K562 (cell line): ENCODE measurements around the gene ECSIT. TPM values are rescaled to one million over a fixed set of nuclear protein-coding genes. Genes with fewer than 3 reads are reported as not detected.

ENCODE experiments used
- CHCHD3 ChIP-seq: fragments of 250-450 bp; sonication (Bioruptor Pico); IDR thresholded peaks from 2 replicates; pipeline ENCODE4 v2.1.2; 2022; ENCODE audit warnings: mild to moderate bottlenecking
- EHMT2 ChIP-seq: fragments of 450-650 bp; IDR thresholded peaks from 2 replicates; pipeline ENCODE4 v1.6.1; 2018; ENCODE audit warnings: antibody characterized with exemption
- GATAD2A ChIP-seq: fragments of 450-650 bp; IDR thresholded peaks from 2 replicates; pipeline ENCODE4 v1.6.1; 2017
- GTF2F1 ChIP-seq: IDR thresholded peaks from 2 replicates; pipeline ENCODE4 v1.6.1; 2011; ENCODE audit warnings: low read depth, low read length, improper control_type of control experiment
- HDAC1 ChIP-seq, 2 experiments: fragments of 450-650 bp; IDR thresholded peaks; 2 replicates each; pipeline ENCODE4 v1.6.1; 2016 to 2017; ENCODE audit warnings: inconsistent platforms in 1 of 2, mild to moderate bottlenecking in 1 of 2, moderate library complexity in 1 of 2
- HMGN3 ChIP-seq: IDR thresholded peaks from 2 replicates; pipeline ENCODE4 v1.6.1; 2011; ENCODE audit warnings: borderline replicate concordance, low read depth, mild to moderate bottlenecking, mixed read lengths, low read length; ENCODE audit not compliant: insufficient read length; ENCODE audit errors: extremely low read depth
- KDM1A ChIP-seq, 2 experiments: fragments of 450-650 bp; IDR thresholded peaks; 2 replicates each; pipeline ENCODE4 v1.6.1; 2016; ENCODE audit warnings: mild to moderate bottlenecking in 2 of 2
- MCM2 ChIP-seq: fragments of 450-650 bp; IDR thresholded peaks from 2 replicates; pipeline ENCODE4 v1.6.1; 2017; ENCODE audit warnings: low read depth, mild to moderate bottlenecking
- MEF2A ChIP-seq: IDR thresholded peaks from 2 replicates; pipeline ENCODE4 v1.6.1; 2011; ENCODE audit warnings: low read depth, mild to moderate bottlenecking, low read length, moderate library complexity; ENCODE audit not compliant: control insufficient read depth
- NCOA2 ChIP-seq, 2 experiments: fragments of 450-650 bp; IDR thresholded peaks; 2 replicates each; pipeline ENCODE4 v1.6.1; 2018; ENCODE audit warnings: mild to moderate bottlenecking in 2 of 2, moderate library complexity in 1 of 2; ENCODE audit not compliant: partially characterized antibody in 2 of 2
- RCOR1 ChIP-seq, 2 experiments: IDR thresholded peaks; 2 replicates each; pipeline ENCODE4 v1.6.1; 2012; ENCODE audit warnings: low read depth in 2 of 2, low read length in 2 of 2, borderline replicate concordance in 1 of 2, improper control_type of control experiment in 1 of 2
- SIRT6 ChIP-seq: IDR thresholded peaks from one replicate; pipeline ENCODE4 v1.6.1; 2012; ENCODE audit warnings: low read depth, mild to moderate bottlenecking, control low read depth, inconsistent platforms, low read length, moderate library complexity
- SMAD3 ChIP-seq: fragments of 450-650 bp; formaldehyde crosslinking; conservative IDR thresholded peaks from 2 replicates; pipeline ENCODE4 v1.4.0; 2020; ENCODE audit warnings: mild to moderate bottlenecking
- SRSF7 ChIP-seq: fragments of 200-400 bp; formaldehyde crosslinking; optimal IDR thresholded peaks from 2 replicates; pipeline ENCODE3; 2017; ENCODE audit warnings: mild to moderate bottlenecking, low read depth, low read length
- ZFP1 ChIP-seq: fragments of 450-650 bp; formaldehyde crosslinking; IDR thresholded peaks from 2 replicates; pipeline ENCODE4 v1.4.0; 2020; ENCODE audit warnings: mild to moderate bottlenecking, mixed read lengths
- ZNF3 ChIP-seq: fragments of 250-450 bp; sonication (Bioruptor Pico); IDR thresholded peaks from 2 replicates; pipeline ENCODE4 v1.5.0; 2021; ENCODE audit warnings: mild to moderate bottlenecking, moderate library complexity
- polyA plus RNA-seq, 8 experiments: library from polyadenylated mRNA; depleted of rRNA in 4 of 8; stranded (reverse) in 5 of 8; unstranded in 3 of 8; fragments of >200 nt; fragmentation: Nextera tagmentation in 2 of 8; fragmentation: Illumina TruSeq in 1 of 8; extraction: Ambion mirVana in 2 of 8; extraction: Trizol in 1 of 8; gene quantifications; 2 replicates each; pipeline versions ENCODE4 v1.2.1 to v1.2.3, GENCODE V29; 2011 to 2014; ENCODE audit warnings: inconsistent platforms in 1 of 8, missing spikeins in 1 of 8
- total RNA-seq, 7 experiments: library from RNA; depleted of rRNA in 6 of 7; stranded (reverse); fragments of >200 nt in 6 of 7; fragmentation: Illumina TruSeq in 2 of 7; extraction: Trizol in 2 of 7; gene quantifications; 2 replicates each; pipeline versions ENCODE4 v1.2.1 to v1.2.3, GENCODE V29; 2011 to 2021; ENCODE audit warnings: low replicate concordance in 1 of 7
- TF ChIP-seq, protein P1 (sequence below): fragments of 450-650 bp; IDR thresholded peaks from 2 replicates; pipeline ENCODE4 v1.6.1; 2016; ENCODE audit warnings: low read depth
- TF ChIP-seq, protein P2 (sequence below), 2 experiments: fragments of 200-800 bp in 1 of 2; sonication (Bioruptor generic) in 1 of 2; sonication (generic) in 1 of 2; formaldehyde crosslinking in 1 of 2; IDR thresholded peaks in 1 of 2; conservative IDR thresholded peaks in 1 of 2; 2 replicates each; pipeline versions ENCODE4 v1.5.0 to v1.6.1; 2016 to 2020; ENCODE audit warnings: missing compliant biosample characterization in 1 of 2, missing genetic modification characterization in 1 of 2, missing genetic modification reagents in 1 of 2
- TF ChIP-seq, protein P3 (sequence below): IDR thresholded peaks from 2 replicates; pipeline ENCODE4 v1.6.1; 2016; ENCODE audit warnings: missing genetic modification characterization, missing compliant biosample characterization

ECSIT gene
- total and polyA plus RNA-seq, 9 of the 15 experiments (the other 6 are each of a cell fraction or from before 2014, with no cell fraction given): 1.1 to 82.5 (median 43.9) TPM

DNA sequence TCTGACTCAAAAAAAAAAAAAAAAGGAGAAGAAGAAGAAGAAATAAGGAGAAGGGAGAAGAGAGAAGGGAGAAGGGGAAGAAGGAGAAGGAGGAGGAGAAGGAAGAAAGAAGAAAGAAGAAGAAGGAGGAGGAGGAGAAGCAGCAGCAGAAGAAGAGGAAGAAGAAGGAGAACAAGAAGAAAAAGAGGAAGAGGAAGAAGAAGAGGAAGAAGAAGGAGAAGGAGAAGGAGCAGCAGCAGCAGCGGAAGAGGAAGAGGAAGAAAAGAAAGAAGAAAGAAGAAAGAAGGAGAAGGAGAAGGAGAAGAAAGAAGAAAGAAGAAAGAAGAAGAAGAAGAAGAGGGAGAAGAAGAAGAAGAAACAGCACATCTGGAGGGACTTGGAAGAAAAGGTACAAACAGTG lies 5.6 kb upstream of the ECSIT start (continued):
- TF ChIP-seq, protein P1, sequence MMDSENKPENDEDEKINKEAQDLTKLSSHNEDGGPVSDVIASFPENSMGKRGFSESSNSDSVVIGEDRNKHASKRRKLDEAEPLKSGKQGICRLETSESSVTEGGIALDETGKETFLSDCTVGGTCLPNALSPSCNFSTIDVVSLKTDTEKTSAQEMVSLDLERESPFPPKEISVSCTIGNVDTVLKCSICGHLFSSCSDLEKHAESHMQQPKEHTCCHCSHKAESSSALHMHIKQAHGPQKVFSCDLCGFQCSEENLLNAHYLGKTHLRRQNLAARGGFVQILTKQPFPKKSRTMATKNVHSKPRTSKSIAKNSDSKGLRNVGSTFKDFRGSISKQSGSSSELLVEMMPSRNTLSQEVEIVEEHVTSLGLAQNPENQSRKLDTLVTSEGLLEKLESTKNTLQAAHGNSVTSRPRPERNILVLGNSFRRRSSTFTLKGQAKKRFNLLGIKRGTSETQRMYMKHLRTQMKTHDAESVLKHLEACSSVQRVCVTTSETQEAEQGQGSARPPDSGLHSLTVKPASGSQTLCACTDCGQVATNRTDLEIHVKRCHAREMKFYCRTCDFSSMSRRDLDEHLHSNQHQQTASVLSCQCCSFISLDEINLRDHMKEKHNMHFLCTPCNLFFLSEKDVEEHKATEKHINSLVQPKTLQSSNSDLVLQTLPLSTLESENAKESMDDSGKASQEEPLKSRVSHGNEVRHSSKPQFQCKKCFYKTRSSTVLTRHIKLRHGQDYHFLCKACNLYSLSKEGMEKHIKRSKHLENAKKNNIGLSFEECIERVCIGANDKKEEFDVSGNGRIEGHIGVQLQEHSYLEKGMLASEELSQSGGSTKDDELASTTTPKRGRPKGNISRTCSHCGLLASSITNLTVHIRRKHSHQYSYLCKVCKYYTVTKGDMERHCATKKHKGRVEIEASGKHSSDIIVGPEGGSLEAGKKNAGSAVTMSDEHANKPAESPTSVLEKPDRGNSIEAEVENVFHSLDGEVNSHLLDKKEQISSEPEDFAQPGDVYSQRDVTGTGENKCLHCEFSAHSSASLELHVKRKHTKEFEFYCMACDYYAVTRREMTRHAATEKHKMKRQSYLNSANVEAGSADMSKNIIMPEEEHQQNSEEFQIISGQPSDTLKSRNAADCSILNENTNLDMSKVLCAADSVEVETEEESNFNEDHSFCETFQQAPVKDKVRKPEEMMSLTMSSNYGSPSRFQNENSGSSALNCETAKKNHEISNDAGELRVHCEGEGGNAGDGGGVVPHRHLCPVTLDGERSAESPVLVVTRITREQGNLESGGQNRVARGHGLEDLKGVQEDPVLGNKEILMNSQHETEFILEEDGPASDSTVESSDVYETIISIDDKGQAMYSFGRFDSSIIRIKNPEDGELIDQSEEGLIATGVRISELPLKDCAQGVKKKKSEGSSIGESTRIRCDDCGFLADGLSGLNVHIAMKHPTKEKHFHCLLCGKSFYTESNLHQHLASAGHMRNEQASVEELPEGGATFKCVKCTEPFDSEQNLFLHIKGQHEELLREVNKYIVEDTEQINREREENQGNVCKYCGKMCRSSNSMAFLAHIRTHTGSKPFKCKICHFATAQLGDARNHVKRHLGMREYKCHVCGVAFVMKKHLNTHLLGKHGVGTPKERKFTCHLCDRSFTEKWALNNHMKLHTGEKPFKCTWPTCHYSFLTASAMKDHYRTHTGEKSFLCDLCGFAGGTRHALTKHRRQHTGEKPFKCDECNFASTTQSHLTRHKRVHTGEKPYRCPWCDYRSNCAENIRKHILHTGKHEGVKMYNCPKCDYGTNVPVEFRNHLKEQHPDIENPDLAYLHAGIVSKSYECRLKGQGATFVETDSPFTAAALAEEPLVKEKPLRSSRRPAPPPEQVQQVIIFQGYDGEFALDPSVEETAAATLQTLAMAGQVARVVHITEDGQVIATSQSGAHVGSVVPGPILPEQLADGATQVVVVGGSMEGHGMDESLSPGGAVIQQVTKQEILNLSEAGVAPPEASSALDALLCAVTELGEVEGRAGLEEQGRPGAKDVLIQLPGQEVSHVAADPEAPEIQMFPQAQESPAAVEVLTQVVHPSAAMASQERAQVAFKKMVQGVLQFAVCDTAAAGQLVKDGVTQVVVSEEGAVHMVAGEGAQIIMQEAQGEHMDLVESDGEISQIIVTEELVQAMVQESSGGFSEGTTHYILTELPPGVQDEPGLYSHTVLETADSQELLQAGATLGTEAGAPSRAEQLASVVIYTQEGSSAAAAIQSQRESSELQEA: no peak
- no peak for TF ChIP-seq MCM2
- TF ChIP-seq SIRT6: no peak
- no peak for TF ChIP-seq ZNF3 (CRISPR knock-in tag)
- TF ChIP-seq CHCHD3 (CRISPR knock-in tag): no peak
- TF ChIP-seq EHMT2: peak; percentile 62; the same call in 1 of the 2 replicates
- no peak for TF ChIP-seq NCOA2 (IDR thresholded peaks at IDR 0.05; ENCODE audit: partially characterized antibody in 2 of 2)
- peak in 1 of 2 experiments; percentile 70; a peak in 2 of 4 replicates for TF ChIP-seq HDAC1 (IDR thresholded peaks at IDR 0.05)
- TF ChIP-seq, protein P2, sequence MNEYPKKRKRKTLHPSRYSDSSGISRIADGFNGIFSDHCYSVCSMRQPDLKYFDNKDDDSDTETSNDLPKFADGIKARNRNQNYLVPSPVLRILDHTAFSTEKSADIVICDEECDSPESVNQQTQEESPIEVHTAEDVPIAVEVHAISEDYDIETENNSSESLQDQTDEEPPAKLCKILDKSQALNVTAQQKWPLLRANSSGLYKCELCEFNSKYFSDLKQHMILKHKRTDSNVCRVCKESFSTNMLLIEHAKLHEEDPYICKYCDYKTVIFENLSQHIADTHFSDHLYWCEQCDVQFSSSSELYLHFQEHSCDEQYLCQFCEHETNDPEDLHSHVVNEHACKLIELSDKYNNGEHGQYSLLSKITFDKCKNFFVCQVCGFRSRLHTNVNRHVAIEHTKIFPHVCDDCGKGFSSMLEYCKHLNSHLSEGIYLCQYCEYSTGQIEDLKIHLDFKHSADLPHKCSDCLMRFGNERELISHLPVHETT (CRISPR knock-in tag; conservative IDR thresholded peaks at IDR 0.05 in 1 of 2, IDR thresholded peaks at IDR 0.05 in 1 of 2): no peak
- TF ChIP-seq, protein P3, sequence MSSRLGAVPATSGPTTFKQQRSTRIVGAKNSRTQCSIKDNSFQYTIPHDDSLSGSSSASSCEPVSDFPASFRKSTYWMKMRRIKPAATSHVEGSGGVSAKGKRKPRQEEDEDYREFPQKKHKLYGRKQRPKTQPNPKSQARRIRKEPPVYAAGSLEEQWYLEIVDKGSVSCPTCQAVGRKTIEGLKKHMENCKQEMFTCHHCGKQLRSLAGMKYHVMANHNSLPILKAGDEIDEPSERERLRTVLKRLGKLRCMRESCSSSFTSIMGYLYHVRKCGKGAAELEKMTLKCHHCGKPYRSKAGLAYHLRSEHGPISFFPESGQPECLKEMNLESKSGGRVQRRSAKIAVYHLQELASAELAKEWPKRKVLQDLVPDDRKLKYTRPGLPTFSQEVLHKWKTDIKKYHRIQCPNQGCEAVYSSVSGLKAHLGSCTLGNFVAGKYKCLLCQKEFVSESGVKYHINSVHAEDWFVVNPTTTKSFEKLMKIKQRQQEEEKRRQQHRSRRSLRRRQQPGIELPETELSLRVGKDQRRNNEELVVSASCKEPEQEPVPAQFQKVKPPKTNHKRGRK (tag): peak; percentile 97
- TF ChIP-seq ZFP1 (CRISPR knock-in tag): no peak
- TF ChIP-seq GTF2F1: no peak
- peak; percentile 78 for TF ChIP-seq GATAD2A
- TF ChIP-seq SRSF7: no peak
- TF ChIP-seq HMGN3: no peak
- TF ChIP-seq SMAD3 (CRISPR knock-in tag): no peak
- TF ChIP-seq MEF2A: no peak
- TF ChIP-seq RCOR1 (IDR thresholded peaks at IDR 0.05; ENCODE audit: borderline replicate concordance in 1 of 2, low read depth in 2 of 2, low read length in 2 of 2): no peak
- TF ChIP-seq KDM1A (IDR thresholded peaks at IDR 0.05): peak in 1 of 2 experiments; percentile 41; a peak in 1 of 4 replicates
